ENCODE data around the gene YIF1B.

YIF1B gene

GRCh38 chr19:38303517-38304351 lies 12.0 kb downstream of the YIF1B start, which contains the start of gene C19orf33:
Gene C19orf33, plus strand, starts transcription at chr19:38304251. Its CDS starts 11 bp downstream, at chr19:38304262.
- DNase-seq = no peak

DNA sequence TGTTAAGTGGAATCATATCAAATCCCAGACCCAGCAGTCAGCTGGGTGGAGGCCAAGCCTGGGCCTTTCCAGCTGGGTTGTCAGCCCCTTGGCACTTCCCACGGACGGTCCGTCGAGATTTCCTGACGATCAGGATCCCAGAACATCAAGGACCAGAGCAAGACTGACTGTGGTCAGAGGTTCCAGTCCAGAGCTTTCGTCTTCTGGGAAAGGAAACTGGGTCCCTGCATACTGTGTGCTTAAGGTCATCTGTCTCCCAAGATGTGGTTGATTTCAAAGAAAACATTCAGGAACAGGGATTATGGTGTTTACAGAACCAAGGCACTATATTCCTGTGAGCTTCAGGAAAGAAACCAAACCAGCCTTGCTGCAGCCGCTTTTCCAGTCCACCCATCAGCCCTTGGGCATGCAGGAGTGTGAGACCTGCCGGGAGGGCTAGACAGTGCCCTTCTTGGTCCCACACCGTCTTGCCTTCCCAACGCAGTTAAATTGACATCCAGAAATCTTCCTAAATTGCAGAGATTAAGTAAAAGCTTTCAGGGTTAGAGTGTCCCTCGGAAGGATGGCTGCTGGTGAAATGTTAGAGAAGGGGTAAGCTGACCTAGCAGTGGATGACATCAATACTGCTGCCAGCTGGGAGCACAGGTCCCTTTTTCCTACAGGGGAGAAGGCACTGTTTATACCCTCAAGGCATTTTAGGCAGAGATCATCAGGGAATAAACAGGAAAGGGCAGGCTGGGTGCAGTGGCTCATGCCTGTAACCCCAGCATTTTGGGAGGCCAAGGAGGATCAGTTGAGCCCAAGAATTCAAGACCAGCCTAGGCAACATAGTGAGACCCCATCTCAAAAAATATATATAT lies 16.7 kb downstream of the YIF1B start:
- no peak for DNase-seq

DNA sequence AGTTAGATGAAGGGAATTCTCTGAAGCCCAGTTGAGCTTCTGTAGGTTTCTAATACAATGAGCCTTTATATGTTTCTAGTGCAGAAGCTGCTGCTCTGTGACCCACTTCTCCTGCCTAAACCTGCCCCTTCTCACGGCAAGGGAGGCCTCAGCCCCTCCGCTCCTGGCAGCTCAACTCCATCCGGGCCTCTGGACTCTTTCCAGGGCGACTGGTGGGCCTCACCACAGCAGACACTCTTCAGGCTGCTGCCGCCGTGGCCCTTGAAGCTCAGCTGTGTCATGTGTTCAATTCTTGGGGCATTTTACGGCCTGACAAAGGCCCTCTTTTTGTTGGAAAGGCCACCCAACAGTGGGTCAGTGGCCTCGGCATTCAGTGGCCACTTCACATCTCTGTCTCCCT lies 21.7 kb downstream of the YIF1B start:
- DNase-seq = no peak

DNA sequence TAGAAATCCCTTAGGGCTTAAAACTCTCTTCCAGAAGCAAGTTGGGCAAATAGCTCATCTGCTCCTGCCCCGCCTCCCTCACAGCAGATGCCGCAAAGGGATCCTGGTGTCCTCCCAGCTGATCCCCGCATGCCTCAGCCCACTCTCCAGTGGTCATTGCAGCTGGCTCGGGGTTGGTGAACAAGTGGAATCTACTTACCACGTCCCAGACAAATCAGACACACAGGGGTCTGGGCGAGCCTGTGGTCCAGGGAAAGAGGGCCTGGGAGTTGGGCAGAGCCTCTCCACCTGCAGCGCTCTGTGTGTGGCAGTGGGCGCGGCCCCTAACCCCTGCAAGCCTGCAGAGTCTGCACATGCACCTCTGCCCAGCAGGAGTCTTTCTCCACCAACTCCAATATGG lies 22.5 kb downstream of the YIF1B start:
- no peak for DNase-seq

- DNase-seq = no peak
These were observed 23.9 kb downstream of the YIF1B start for GRCh38 chr19:38291855-38292254.

- no peak for DNase-seq
These were observed 25.1 kb downstream of the YIF1B start for GRCh38 chr19:38290631-38291147.

GRCh38 chr19:38289955-38290354 lies 25.8 kb downstream of the YIF1B start:
- no peak for DNase-seq

DNA sequence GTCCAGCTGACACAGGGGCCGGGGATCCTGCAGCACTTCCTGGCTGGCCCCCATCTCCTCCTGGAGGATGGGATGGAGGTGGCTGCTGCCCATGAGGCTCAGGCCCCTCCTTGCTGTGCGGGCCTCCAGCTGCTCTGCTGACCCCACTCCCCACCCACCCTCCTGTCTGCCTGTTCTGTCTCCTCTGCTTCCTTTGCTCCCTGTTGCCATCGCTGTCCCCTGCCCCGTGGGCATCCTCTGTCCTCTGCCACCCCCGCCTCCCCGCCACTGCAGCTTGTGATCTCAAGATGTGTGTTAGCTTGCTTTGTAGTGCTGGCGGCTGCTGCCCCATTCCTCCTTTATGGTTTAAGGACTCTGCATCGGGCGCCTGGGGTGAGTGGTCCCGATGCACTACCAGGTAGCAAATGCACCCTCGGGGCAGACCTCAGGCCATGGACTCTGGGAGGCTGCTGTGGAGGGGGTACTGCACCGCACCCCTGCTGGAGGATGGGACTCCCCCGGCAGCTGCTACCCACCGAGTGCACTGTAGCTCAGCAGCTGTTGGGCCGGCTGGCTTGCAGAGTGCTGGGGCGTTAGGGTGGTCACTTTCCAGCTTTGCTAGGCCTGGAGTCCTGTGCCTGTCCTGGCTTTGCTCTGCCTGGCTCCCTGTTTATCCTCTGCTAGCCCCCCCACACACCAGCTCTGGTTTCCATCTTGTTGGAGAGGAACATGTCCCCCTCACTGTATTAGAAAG lies 27.5 kb downstream of the YIF1B start:
- DNase-seq = no peak

DNA sequence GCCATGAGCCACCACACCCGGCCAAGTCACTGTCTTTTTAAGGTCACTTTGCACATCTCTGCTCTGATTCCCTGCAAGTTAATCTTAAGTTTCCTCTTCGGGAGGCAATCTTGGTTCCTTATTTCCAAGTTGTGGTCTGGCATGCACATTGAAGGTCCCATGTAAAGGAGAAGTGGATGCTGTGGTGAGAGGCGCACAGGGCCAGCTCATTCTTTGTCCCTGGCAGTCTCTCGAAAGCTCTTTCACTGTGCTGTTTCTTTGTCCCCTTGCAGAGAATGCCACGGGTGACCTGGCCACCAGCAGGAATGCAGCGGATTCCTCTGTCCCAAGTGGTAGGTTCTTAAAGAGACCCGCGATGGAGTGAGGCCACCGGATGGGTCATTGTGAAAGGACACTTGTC lies 28.1 kb downstream of the YIF1B start:
- no peak for DNase-seq

GRCh38 chr19:38285567-38285966 lies 30.2 kb downstream of the YIF1B start:
- no peak for DNase-seq

DNA sequence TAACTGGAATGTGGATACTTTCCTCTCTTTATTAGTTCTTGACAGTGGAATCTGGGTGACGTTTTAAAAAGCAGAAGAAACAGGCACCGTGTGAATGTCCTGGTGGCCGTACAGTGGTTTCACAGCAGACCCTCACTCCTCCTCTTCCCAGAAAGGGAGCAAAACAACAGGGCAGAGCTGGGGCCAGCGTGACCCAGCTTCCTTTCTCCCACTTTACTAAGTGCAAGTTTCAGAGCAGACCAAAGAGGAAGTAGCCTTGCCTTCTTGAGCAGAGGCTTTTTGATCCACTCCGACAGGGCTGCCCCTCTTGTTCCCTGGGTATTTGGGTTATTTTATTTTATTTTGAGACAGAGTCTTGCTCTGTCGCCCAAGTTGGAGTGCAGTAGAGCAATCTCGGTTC lies 31.3 kb downstream of the YIF1B start:
- DNase-seq = no peak

DNA sequence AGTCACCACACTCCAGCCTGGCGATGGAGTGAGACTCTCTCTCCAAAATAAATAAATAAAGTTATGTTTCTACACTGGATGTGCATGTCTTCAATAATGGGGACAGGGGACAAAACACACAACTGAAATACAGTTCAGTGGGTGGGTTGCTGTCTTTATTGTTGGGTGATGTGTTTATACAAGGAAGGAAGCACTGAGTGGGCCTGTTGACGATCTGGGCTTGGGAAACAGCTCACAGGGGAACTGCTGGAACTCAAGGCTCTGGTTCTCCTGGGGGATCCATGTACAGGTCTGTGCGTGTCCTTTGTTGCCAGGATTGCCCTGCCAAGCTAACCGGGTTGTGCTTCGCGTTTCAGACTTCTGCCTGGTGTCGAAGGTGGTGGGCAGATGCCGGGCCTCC lies 32.5 kb downstream of the YIF1B start:
- no peak for DNase-seq

DNA sequence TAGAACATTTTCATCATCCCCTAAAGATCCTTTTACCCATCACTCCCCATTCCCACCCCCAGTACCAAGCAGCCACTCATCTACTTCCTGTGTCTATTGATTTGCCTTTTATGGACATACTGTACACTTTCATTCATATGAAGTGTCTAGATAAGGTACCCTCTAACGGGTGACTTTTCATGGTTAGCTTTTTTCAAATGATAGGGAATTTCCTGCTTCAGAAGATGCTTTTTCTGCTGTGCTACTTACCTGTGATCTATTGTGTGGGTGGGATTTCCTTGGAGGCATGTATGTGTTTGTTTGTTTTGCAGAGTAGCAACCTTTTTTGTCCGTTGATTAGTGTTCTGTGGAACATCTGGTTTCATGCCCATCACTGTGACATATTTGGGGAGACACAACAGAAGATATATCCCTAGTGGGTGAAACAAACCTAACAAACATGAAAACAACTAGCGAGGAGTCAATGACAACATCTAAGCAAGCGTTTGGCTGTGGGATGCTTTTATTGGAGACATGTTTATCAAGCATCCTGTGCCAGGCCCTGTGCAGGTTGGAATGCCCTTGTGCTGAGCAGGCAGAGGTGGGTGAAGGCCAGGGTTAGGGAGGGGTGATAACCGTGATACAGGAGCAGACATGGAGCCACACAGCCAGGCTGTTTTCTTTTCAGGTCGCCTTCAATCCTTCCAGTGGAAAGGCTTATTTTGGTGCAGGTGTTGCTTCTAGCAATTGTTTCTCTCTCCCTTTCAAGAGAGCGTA lies 33.8 kb downstream of the YIF1B start:
- no peak for DNase-seq

GRCh38 chr19:38280030-38280921 lies 35.5 kb downstream of the YIF1B start:
- DNase-seq = no peak

DNA sequence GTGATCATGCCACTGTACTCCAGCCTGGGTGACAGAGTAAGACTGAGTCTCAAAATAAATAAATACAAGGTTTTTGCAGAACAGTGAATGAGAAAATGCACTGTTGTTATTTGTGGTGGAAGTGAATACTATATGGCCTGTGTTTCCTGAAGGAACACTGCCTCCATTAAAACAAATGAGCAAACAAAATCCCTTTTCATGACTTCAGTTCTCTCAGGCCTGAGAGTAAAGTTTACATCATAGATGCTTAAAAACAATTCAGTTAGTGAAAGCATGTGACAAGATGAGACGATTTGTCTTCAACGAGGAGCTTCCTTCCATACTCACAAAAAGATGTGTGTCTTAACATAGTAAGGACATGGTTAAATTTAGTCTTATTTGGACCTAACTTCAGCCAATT lies 37.0 kb downstream of the YIF1B start:
- DNase-seq = no peak

DNA sequence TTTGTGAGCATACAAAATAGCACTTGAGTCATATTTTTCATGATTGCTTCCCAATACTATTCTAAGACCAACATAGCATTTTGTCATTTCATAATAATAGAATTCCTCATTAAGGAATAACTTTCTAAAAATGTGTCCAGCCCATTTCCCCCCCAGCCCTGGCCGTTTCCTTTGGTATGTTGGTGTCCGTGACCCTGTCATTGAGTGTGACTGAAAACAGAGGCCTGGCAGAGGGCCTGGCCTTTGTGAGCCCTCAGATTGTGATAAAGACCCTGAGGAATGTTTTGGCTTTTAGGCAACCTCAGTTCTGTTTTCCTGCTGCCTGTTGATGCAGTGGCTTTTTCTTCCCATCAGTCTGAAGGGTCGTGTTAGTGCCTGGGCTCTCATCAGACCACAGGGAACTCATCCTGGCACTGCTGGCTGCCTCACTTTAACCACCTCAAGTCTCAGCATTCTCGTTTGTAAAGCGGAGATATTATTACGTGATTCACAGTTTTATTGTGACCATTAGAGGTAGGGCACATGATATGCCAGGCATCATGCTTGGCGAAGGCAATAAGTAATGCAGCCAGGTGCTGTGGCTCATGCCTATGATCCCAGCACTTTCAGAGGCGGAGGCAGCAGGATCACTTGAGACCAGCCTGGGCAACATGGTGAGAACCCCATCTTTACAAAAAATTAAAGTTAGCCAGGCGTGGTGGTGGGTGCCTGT lies 37.6 kb downstream of the YIF1B start:
- no peak for DNase-seq

- no peak for DNase-seq
These were observed 38.2 kb downstream of the YIF1B start for GRCh38 chr19:38277549-38277948.

DNA sequence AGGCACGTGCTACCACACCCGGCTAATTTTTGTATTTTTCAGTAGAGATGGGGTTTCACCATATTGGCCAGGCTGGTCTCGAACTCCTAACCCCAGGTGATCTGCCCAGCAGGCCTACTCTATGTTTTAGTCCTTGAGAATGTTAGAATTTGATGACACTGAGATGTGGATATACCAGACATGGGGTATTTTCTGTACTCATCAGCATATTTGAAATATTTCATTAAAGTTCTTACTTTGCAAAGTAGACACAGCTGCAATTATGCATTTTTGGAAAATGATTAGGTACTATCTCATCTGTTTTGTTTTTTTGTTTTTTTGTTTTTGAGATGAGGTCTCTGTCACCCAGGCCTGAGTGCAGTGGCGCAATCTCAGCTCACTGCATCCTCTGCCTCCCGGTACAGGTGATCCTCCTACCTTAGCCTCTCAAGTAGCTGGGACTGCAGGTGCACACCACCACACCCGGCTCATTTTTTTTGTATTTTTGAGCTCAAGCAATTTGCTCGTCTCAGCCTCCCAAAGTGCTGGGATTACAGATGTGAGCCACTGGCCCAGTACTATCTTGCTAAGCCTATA lies 38.7 kb downstream of the YIF1B start:
- DNase-seq = no peak

GRCh38 chr19:38274739-38275138 lies 41.0 kb downstream of the YIF1B start:
- no peak for DNase-seq

GRCh38 chr19:38273499-38273898 lies 42.2 kb downstream of the YIF1B start:
- no peak for DNase-seq
